ENCODE results near the gene PAPPA2. TPM values are rescaled to one million over a fixed set of nuclear protein-coding genes. Genes with fewer than 3 reads are reported as not detected.

PAPPA2 gene
- total RNA-seq, 1 experiment from 2014 or later, result 0.06 TPM

DNA sequence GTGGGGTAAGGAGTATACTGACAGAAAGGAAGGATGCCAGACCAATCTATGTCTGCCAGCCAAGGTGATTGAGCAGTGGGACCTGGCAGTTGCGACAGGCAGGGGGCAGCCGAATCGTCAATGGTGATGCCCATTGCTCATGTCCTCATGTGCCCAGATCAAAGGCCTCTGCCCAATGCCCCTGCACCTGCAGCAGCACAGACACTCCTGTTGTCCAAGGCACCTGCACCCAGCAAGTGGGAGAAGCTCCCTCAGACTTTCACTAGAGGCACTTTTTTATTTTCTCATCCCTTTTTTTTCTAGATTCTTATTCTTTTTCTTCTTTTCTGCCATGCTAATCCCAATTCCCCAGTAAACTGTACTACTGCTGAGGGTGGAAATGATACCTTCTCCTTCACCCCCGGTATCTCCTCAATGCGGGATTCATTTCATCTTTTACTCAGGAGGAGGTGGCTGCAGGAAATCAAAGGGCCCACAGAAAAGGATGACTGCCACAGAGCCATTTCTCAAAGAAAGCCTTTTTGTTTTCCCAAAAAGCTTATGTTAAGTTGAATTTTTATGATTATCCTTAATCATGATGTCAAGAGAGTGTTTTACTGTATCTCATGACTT is 332.0 kb downstream of the PAPPA2 start:
- Histone ChIP-seq H3K27me3 (replicated peaks; ENCODE audit: insufficient read depth, low read depth, low read length, poor library complexity) (peaks cover 4% of the 10 kb centered on the region), H3K9me3 (ENCODE audit: low read depth, low read length, poor library complexity, severe bottlenecking) (no peaks in the 10 kb centered on the region), H3K4me3 (ENCODE audit: low read depth, low read length, poor library complexity, severe bottlenecking) (no peak overlapping the region), H3K4me1 (ENCODE audit: insufficient read depth, low read length, poor library complexity, severe bottlenecking) (no peaks in the 10 kb centered on the region), H3K27ac (ENCODE audit: low read depth, low read length, poor library complexity, severe bottlenecking) (no peak overlapping the region), H3K36me3 (ENCODE audit: insufficient read depth, low read length, poor library complexity, severe bottlenecking) (no peaks in the 10 kb centered on the region)
- BruUV-seq (replicated peaks), result no TSS peak
- intact Hi-C loops (cut with micrococcal nuclease; ENCODE audit: unreplicated experiment), result no loop called here
- POLR2A ChIA-PET (ENCODE audit: low non-redundant PET), result interaction anchor here (0.7 kb wide), 1 partner anchor 48 kb away, joined by 3 read pairs; no protein-coding TSS in a partner anchor
- TF ChIP-seq EZH2 (IDR thresholded peaks at IDR 0.05; ENCODE audit: borderline replicate concordance, low read depth, low read length, poor library complexity, severe bottlenecking), result no peak
- TF ChIP-seq, protein P1, sequence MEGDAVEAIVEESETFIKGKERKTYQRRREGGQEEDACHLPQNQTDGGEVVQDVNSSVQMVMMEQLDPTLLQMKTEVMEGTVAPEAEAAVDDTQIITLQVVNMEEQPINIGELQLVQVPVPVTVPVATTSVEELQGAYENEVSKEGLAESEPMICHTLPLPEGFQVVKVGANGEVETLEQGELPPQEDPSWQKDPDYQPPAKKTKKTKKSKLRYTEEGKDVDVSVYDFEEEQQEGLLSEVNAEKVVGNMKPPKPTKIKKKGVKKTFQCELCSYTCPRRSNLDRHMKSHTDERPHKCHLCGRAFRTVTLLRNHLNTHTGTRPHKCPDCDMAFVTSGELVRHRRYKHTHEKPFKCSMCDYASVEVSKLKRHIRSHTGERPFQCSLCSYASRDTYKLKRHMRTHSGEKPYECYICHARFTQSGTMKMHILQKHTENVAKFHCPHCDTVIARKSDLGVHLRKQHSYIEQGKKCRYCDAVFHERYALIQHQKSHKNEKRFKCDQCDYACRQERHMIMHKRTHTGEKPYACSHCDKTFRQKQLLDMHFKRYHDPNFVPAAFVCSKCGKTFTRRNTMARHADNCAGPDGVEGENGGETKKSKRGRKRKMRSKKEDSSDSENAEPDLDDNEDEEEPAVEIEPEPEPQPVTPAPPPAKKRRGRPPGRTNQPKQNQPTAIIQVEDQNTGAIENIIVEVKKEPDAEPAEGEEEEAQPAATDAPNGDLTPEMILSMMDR (conservative IDR thresholded peaks at IDR 0.05; ENCODE audit: low read depth, low read length), result no peak
- CTCF ChIA-PET, result no interaction called here
- no peak for DNase-seq (ENCODE audit: low spot score)

DNA sequence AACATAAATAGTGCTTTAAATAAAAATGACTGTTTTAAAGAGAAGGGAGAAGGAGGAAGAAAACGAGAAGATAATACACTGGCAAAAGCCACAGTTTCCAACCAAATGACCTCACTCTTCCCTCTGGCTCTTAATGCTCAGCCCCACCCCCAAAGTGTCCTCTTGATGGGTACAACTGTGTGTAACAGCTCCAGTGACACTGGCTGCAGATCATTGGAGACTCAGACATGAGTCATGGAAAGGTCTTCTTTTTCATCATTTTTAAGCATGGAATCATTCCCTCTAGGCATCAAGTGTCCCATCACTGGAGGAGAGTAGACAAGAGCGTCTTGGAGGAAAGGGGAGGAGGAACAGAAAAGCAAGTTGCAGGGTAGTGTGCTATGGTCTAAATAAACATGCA is 333.0 kb downstream of the PAPPA2 start:
- H3K27me3 ChIP-seq (replicated peaks; ENCODE audit: insufficient read depth, low read depth, low read length, poor library complexity), result peaks cover 4% of the 10 kb centered on the region
- no peak overlapping the region for H3K4me3 ChIP-seq (ENCODE audit: low read depth, low read length, poor library complexity, severe bottlenecking)
- H3K36me3 ChIP-seq (ENCODE audit: insufficient read depth, low read length, poor library complexity, severe bottlenecking), result no peaks in the 10 kb centered on the region
- TF ChIP-seq, protein P1 (conservative IDR thresholded peaks at IDR 0.05; ENCODE audit: low read depth, low read length), result no peak
- no peak for TF ChIP-seq EZH2 (IDR thresholded peaks at IDR 0.05; ENCODE audit: borderline replicate concordance, low read depth, low read length, poor library complexity, severe bottlenecking)
- BruUV-seq (replicated peaks), result no TSS peak
- ChIA-PET POLR2A (ENCODE audit: low non-redundant PET) (no interaction called here), CTCF (no interaction called here)
- DNase-seq (ENCODE audit: low spot score), result no peak
- H3K27ac ChIP-seq (ENCODE audit: low read depth, low read length, poor library complexity, severe bottlenecking), result no peak overlapping the region
- no peaks in the 10 kb centered on the region for H3K9me3 ChIP-seq (ENCODE audit: low read depth, low read length, poor library complexity, severe bottlenecking)
- intact Hi-C loops (cut with micrococcal nuclease; ENCODE audit: unreplicated experiment), result no loop called here
- H3K4me1 ChIP-seq (ENCODE audit: insufficient read depth, low read length, poor library complexity, severe bottlenecking), result no peaks in the 10 kb centered on the region

DNA sequence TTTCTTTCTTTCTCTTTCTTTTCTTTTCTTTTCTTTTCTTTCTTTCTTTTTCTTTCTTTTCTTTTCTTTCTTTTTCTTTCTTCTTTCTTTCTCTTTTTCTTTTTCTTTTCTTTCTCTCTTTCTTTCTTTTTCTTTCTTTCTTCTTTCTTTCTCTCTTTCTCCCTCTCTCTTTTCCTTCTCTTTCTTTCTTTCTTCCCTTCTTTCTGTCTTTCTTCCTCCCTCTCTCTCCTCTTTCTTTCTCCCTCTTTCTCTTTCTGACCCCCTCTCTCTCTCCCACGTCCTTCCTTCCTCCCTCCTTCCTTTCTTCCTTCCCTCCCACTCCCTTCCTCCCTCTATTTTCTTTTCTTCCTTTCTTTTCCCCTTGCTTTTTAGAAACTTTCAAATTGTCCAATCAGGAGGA is 333.6 kb downstream of the PAPPA2 start:
- no TSS peak for BruUV-seq (replicated peaks)
- ChIA-PET POLR2A (ENCODE audit: low non-redundant PET) (no interaction called here), CTCF (no interaction called here)
- Histone ChIP-seq H3K4me1 (ENCODE audit: insufficient read depth, low read length, poor library complexity, severe bottlenecking) (no peaks in the 10 kb centered on the region), H3K27ac (ENCODE audit: low read depth, low read length, poor library complexity, severe bottlenecking) (no peak overlapping the region), H3K27me3 (replicated peaks; ENCODE audit: insufficient read depth, low read depth, low read length, poor library complexity) (peaks cover 4% of the 10 kb centered on the region), H3K4me3 (ENCODE audit: low read depth, low read length, poor library complexity, severe bottlenecking) (no peak overlapping the region), H3K36me3 (ENCODE audit: insufficient read depth, low read length, poor library complexity, severe bottlenecking) (no peaks in the 10 kb centered on the region), H3K9me3 (ENCODE audit: low read depth, low read length, poor library complexity, severe bottlenecking) (no peaks in the 10 kb centered on the region)
- TF ChIP-seq, protein P1 (conservative IDR thresholded peaks at IDR 0.05; ENCODE audit: low read depth, low read length), result no peak
- no peak for TF ChIP-seq EZH2 (IDR thresholded peaks at IDR 0.05; ENCODE audit: borderline replicate concordance, low read depth, low read length, poor library complexity, severe bottlenecking)
- intact Hi-C loops (cut with micrococcal nuclease; ENCODE audit: unreplicated experiment), result no loop called here
- DNase-seq (ENCODE audit: low spot score), result no peak
